ENCODE results near the gene CCDC57. TPM values are rescaled to one million over a fixed set of nuclear protein-coding genes. Genes with fewer than 3 reads are reported as not detected.
A peak's percentile ranks its signal among the peaks of the same experiment; 100 is the strongest.
"Not testable (repeated sequence)": the region's sequence is repeated elsewhere in the genome, so short reads cannot be mapped to it uniquely, and the experiment has no call there.

CCDC57 gene
- total RNA-seq, 2 donors from 2014 or later: 29.6 to 53.4 TPM

DNA sequence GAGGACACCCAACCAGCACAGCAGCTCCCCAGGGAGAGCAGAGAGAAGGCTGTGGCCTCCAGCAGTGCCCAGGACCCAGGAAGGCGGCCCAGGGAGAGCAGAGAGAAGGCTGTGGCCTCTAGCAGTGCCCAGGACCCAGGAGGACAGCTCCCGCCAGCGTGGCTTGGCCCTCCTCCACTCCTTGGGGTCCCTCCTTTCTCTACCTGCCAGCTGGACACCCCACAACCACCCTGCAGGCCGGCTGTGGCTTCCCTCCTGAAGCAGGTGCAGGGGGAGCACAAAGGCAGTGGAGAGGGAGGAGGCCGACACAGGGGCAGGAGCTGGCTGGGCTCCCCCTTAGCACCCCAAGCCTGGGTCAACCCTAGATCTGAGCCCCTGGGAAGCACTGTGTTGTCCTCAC, 60.5 kb downstream of the CCDC57 start:
- DNase-seq: no peak
- intact Hi-C loops (cut with DNase I, micrococcal nuclease): loop anchor here (5.0 kb wide), 1 partner anchor 120 kb away; the partner anchor contains the start of gene RAC3 (in 2 of the 2)
- ATAC-seq: no peak

DNA sequence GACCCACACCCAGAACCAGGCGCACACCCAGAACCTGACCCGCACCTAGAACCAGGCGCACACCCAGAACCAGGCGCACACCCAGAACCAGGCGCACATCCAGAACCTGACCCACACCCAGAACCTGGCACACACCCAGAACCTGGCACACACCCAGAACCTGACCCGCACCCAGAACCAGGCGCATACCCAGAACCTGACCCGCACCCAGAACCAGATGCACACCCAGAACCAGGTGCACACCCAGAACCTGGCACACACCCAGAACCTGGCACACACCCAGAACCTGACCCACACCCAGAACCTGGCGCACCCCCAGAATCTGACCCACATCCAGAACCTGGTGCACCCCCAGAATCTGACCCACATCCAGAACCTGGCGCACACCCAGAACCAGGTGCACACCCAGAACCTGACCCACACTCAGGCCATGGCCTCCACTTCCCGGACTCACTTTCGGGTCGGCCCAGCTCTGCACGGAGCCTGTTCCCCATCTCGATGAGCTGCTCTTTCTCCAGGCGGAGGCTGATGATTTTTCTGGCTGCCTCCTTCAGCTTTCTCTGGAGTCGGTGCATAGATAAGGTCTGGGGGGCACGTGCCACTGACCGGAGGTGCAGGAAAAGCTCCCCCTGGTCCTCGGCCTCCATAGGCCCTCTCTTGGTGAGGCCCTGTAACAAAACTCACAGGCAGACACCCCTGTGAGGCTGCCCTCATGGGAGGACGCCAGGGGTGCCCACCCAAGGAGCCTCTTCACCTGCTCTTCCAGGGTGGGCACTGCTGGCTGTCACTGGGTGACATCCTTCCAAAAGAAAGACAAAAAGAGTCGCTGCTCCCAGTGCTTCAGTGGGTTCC, 61.3 kb downstream of the CCDC57 start:
- ATAC-seq (no peak), DNase-seq (no peak)
- intact Hi-C loops (cut with DNase I, micrococcal nuclease): loop anchor here (5.0 kb wide), 1 partner anchor 119 kb away; the partner anchor contains the start of gene RAC3 (in 2 of the 2)

DNA sequence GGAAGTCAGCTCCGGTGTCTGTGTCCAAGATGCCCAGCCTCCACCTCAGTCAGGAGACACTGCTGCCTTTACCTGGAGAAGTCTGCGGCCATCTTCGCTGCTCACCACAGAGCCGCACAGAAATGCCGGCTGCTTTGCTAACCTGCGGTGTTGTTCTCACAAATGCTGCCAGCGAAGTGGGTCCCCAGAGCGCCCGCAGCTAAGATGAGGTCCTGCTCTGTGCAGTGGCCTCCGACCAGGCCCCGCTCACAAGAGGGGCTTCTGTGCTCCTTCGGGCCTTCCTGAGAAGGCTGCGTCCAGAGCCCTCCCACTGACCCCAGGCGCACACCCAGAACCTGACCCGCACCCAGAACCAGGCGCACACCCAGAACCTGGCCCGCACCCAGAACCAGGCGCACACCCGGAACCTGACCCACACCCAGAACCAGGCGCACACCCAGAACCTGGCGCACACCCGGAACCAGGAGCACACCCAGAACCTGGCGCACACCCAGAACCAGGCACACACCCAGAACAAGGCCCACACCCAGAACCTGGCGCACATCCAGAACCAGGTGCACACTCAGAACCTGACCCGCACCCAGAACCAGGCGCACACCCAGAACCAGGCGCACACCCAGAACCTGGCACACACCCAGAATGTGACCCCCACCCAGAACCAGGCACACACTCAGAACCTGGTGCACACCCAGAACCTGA, 63.1 kb downstream of the CCDC57 start:
- intact Hi-C loops (cut with DNase I, micrococcal nuclease): loop anchor here (5.0 kb wide), 1 partner anchor 117 kb away; the partner anchor contains the start of gene RAC3 (in 2 of the 2)
- ATAC-seq (no peak), DNase-seq (no peak)

DNA sequence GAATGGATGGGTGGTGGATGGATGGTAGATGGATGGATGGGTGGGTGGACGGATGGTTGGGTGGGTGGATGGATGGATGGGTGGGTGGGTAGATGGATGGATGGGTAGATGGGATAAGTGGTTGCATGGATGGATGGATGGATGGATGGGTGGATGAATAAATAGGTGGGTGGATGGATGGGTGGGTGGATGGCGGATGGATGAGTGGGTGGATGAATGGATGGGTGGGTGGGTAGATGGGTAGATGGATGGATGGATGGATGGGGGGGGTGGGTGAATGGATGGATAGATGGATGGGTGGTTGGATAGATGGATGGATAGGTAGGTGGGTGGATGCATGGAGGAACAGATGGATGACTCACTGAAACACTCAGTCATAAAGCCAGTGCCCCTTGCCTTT, 63.6 kb downstream of the CCDC57 start:
- intact Hi-C loops (cut with DNase I, micrococcal nuclease): no loop called here
- ATAC-seq: no peak
- DNase-seq: no peak

DNA sequence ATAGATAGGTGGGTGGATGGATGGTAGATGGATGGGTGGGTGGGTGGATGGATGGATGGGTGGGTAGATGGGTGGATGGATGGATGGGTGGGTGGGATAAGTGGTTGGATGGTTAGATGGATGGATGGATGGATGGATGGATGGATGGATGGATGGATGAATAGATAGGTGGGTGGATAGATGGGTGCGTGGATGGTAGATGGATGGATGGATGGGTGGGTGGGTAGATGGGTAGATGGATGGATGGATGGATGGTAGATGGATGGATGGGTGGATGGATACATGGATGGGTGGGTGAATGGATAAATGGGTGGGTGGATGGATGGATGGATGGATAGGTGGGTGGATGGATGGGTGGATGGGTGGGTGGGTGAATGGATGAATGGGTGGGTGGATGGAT, 64.6 kb downstream of the CCDC57 start:
- intact Hi-C loops (cut with DNase I, micrococcal nuclease): no loop called here
- no peak for DNase-seq
- ATAC-seq: no peak

DNA sequence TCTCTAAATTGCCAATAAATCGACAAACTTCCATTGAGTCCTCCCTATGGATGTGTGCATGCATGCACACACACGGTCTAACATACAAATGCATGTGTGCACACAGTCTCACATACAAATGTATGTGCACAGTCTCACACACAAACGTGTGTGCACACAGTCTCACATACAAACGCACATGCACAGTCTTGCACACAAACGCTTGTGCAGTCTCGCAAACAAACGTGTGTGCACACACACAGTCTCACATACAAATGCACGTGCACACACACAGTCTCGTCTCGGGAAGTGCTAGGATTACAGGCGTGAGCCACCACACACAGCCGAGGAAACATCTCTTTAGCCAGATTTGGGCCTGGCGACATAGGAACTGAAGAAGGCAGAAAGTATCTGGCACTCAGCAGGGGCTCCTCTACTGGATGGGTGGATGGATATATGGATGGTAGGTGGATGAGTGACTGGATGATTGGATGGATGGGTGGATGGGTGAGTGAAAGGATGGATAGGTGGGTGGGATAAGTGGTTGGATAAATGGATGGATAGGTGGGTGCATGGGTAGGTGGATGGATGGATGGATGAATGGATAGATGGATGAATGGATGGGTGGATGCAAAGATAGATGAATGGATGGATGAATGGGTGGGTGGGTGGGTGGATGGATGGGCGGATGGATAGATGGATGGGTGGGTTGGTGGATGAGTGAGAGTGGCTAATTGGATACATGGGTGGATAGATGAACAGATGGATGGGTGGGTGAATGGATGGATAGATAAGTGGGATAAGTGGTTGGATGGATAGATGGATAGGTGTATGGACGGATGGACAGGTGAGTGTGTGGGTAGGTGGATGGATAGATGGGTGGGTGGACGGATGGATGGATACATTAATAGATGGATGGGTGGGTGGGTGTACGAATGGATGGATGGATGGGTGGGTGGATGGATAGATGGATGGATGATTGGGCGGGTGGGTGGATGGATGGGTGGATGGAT, 65.7 kb downstream of the CCDC57 start:
- intact Hi-C loops (cut with DNase I, micrococcal nuclease): no loop called here
- ATAC-seq: no peak
- no peak for DNase-seq

DNA sequence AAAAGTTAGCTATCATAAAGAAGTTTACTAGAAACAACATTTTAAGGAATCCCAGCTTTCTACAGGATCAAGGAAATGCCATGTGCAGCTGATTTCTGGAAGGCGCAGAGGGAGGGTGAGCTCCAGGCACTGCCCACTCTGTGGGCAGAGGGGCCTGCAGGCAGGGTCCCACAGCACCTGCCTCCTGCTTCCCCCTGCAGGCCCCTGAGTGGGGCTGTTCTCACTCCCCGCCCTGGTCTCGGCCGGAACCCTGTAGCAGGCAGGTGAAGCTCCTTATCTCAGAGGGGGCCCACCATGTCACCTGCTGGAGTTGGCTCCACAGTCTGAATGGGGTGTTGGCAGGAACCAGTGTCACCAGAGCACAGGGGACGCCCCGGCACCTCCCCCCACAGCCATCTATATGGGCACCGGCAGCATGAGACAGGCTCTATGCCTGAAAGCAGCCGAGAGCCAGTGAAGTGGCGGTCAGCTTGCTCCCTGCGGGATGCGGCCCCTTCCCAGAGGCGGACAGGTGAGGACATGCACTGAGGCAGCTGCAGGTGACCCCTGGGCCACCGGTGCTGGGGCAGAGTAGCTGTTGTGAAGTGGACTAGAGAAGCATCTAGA, 67.0 kb downstream of the CCDC57 start:
- ATAC-seq: no peak
- intact Hi-C loops (cut with DNase I, micrococcal nuclease): no loop called here
- DNase-seq: no peak

DNA sequence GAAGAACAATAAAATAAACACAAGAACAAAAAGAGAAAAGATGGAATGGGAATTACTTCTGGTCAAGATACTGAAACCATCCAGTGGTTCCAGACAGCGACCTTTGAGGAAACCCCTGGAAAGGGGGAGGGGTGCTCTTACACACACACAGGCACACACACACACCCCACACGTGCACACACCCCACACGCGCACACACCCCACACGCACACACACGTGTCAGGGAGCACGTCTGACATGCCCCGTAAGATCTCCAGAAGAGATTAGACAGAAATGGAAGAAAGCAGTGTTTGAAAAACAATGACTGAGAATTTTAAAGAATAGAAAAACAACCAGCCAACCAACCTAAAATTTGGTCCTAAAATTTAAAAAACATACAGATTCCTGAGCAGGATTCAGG, 69.3 kb downstream of the CCDC57 start:
- ATAC-seq (no peak), DNase-seq (no peak)
- intact Hi-C loops (cut with DNase I, micrococcal nuclease): no loop called here

DNA sequence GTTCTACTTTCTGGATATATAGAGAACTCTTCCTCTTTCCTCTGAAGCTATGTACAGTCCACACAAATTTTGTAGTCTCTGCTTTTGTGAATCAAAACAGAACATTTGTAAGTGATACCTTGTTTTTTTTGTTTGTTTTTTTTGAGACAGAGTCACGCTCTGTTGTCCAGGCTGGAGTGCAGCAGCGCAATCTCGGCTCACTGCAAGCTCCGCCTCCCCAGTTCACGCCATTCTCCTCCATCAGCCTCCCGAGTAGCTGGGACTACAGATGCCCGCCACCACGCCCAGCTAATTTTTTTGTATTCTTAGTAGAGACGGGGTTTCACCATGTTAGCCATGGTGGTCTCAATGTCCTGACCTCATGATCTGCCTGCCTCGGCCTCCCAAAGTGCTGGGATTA, 72.7 kb downstream of the CCDC57 start:
- intact Hi-C loops (cut with DNase I, micrococcal nuclease); DNase-seq; ATAC-seq: not testable (repeated sequence)

DNA sequence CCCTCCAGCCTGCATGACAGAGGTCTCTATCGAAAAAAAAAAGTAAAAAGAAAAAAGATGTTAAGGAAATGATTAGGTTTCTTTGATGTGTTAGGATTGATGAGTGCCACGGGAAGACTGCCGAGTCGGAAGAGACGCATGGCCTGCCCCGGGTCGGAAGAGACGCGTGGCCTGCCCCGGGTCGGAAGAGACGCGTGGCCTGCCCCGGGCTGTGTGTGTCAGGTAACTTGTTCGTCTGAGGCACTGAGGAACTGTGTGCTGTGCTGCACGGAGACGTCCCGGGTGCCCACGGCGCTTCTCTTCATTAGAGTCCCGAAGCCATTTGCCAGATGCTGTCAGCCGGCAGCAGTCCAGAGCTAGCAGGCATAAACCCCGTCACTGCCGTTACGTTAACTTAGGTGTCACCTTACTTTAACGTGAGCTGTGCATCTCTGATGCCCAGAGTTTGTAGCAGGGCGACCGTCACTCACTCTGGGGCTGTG, 74.1 kb downstream of the CCDC57 start:
- DNase-seq: no peak
- no peak for ATAC-seq
- intact Hi-C loops (cut with DNase I, micrococcal nuclease): no loop called here

DNA sequence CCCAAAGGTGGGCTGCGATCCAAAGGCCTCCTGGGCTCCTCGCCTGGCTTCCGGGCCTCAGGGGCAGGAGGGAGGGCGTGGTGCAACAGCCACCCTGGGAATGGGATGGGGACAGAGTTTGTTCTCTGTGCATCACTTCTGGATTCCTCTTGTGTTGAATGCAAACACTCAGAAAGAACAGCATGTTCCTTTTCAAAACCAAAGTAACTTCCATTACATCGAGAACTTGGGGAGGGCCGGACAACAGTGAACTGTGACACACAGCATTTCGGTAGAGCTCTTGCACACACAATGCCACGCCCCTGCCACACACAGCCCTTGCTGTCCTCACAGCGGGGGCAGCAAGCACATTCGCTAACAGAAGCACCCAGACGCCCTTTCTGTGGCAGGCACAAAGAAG, 78.5 kb downstream of the CCDC57 start:
- intact Hi-C loops (cut with DNase I, micrococcal nuclease): no loop called here
- ATAC-seq (no peak), DNase-seq (no peak)

DNA sequence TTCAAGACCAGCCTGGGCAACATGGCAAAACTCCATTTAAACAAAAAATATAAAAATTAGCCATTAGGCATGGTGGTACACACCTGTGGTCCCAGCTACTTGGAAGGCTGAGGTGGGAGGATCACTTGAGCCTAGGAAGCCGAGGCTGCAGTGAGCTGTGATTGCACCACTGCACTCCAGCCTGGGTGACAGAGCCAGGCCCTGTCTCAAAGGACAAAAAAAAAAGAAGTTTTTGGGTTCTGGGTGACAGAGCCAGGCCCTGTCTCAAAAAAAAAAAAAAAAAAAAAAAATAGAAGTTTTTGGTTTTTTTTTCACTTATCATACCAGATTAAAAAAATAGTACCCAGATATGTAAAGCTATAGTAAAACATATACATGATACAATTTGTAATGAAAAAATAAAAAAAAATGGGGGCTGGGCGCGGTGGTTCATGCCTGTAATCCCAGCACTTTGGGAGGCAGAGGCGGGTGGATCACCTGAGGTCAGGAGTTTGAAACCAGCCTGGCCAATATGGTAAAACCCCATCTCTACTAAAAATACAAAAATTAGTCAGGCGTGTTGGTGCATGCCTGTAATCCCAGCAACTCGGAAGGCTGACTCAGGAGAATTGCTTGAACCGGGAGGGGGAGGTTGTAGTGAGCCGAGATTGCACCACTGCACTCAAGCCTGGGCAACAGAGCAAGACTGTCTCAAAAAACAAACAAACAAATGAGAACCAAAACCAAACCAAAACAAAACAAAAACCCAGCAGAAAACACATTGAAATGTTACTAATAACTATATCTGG, 79.3 kb downstream of the CCDC57 start:
- ATAC-seq; intact Hi-C loops (cut with DNase I, micrococcal nuclease); DNase-seq: not testable (repeated sequence)

DNA sequence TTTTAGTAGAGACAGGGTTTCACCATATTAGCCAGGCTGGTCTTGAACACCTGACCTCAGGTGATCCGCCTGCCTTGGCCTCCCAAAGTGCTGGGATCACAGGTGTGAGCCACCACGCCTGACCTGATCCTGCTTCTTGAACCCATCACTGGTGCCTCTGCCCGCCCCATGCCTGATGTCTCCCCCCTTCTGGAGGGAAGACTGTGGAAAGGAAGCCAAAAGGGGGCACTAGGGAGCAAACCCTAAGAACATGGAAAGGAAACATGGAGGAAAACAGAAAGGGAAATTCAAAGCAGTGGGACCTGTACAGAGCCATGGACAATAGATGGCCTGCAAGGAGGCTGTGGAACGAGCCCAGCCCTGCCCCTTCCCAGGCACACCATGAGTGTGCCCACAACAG, 83.5 kb downstream of the CCDC57 start:
- intact Hi-C loops (cut with DNase I, micrococcal nuclease): no loop called here
- ATAC-seq: no peak
- DNase-seq: no peak

DNA sequence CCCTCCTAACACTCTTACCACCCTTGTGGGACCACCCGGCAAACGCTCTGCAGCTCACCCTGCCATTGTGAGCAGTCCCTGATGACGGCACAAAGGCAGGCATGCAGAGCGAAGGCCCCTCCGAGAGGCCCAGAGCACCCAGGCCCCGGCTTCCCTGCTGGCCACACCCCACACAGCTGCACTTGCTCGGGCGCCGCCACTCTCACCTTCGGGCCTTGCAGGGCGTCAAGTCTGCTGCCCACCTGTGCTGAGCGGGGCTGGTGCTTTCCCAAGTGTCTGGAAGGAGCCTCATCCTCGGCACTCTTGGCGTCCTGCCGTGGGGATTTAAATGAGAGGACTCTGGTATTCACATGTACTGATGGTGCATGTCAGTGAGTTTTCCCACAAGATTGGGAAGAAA, 84.4 kb downstream of the CCDC57 start:
- ATAC-seq (no peak), DNase-seq (no peak)
- intact Hi-C loops (cut with DNase I, micrococcal nuclease): no loop called here

DNA sequence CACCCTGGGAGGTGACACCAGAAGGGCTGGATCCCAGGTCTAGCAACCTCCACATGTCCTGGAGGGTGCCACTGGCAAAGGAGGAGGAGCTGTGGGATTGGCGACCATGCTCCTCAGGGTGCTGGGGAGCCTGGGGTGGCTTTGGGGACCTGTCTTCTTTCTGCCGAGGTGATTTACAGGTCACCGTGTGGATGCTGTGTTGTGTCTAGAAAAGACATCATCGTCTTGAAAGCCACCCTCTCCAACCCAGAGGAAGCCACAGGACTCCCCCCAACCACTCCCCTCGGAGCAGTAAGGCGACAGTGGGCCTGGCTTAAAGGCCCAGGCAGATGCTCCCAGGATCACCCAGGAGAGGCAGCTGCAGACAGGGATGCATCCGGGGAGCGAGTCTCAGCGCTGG, 84.9 kb downstream of the CCDC57 start:
- ATAC-seq (no peak), DNase-seq (no peak)
- intact Hi-C loops (cut with DNase I, micrococcal nuclease): no loop called here

DNA sequence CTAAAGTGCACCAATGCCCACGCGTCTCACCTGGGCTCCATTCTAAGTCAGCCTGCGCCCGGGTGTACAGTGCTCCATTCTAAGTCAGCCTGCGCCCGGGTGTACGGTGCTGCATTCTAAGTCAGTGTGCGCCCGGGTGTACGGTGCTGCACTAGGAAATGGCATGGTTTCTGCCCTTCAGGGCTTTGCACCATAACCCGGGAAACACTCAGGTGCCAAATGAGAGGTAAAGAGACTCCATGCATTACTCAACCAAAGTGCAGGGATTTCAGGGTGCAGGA, 85.4 kb downstream of the CCDC57 start:
- no peak for ATAC-seq
- intact Hi-C loops (cut with DNase I, micrococcal nuclease): no loop called here
- DNase-seq: no peak

DNA sequence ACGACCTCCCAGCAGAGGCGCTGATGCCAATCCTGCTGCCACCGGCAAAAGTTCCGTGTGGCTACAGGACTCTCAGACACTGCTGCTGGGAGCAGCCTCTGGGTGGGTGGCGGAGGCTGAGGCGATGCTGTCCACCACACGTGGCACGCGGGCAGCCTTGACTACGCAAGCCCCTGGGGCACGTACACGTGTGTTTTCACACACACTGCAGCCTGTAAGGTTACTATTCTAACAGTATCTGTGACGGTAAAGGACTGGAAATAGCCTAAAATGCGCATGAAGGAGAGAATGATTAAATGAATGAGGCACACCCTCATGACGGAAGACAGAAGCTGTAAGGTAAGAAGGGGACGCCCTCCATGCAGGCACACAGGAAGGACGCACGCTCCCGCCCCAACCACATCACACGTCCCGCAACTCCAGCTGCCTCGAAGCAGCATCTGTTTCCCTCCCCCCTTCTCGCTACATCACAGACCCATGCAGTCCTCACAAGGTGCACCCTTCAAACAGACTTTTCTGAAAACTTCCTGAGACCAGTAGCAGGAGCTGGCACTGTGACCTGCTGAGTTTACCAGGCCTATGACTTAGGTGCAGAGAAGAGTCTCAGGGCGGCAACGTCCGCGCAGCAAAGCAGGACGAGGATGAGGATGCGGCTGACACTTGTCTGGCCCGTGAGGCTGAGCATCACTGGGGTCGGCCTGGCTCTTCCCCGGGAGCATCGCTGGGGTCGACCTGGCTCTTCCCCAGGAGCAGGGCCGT, 85.9 kb downstream of the CCDC57 start:
- intact Hi-C loops (cut with DNase I, micrococcal nuclease): no loop called here
- peak; percentile 17 for ATAC-seq

More for the DNA sequence above, 85.9 kb downstream of the CCDC57 start:
- DNase-seq: no peak

Measured in left colon (tissue), 2 donors.